AG04449 (cell line): ENCODE results near the gene ARHGEF11.

Source experiments
- CTCF ChIA-PET: fragments of 350-600 bp; formaldehyde crosslinking; extraction: SDS; loops from one replicate; lab custom pipeline; 2021; ENCODE audit warnings: antibody characterized with exemption; lab: Yijun Ruan, JAX
- POLR2A ChIA-PET: fragments of 400-600, 350-600 bp; formaldehyde crosslinking; extraction: SDS; loops from one replicate; lab custom pipeline; 2020; ENCODE audit warnings: antibody characterized with exemption, inconsistent platforms; lab: Yijun Ruan, JAX
- DNase-seq: peaks from one replicate; pipeline ENCODE4 v3.0.0-alpha.2; 2010; ENCODE audit warnings: low read depth, low spot score
- H3K4me3 ChIP-seq: 2 replicates; pipeline ENCODE4 v1.5.1; 2011; ENCODE audit warnings: low read depth, mild to moderate bottlenecking, control low read depth, low read length
- CTCF ChIP-seq: IDR thresholded peaks from one replicate; pipeline ENCODE4 v1.5.1; 2011; ENCODE audit warnings: mild to moderate bottlenecking, moderate library complexity, low read length, control low read depth, inconsistent platforms; ENCODE audit not compliant: insufficient read depth; ENCODE audit errors: missing control alignments

Gene ARHGEF11

GRCh38 chr1:157004806-157005205 is 40.7 kb downstream of the ARHGEF11 start:
- no peak for DNase-seq
- ChIA-PET POLR2A (no interaction called here), CTCF (interaction anchor here (1.1 to 1.5 kb wide), 2 partner anchors 70 to 85 kb away, joined by 3 to 4 read pairs; no protein-coding TSS in a partner anchor)
- no peak for TF ChIP-seq CTCF
- no peak overlapping the region for H3K4me3 ChIP-seq

- TF ChIP-seq CTCF = no peak
- POLR2A ChIA-PET = no interaction called here
- no peak overlapping the region for H3K4me3 ChIP-seq
- CTCF ChIA-PET = interaction anchor here (1.1 to 1.5 kb wide), 2 partner anchors 70 to 86 kb away, joined by 3 to 4 read pairs; no protein-coding TSS in a partner anchor
- DNase-seq = no peak
Observed at GRCh38 chr1:157004327-157004726, 41.2 kb downstream of the ARHGEF11 start.

GRCh38 chr1:157001304-157001703 is 44.2 kb downstream of the ARHGEF11 start:
- no peak for TF ChIP-seq CTCF
- DNase-seq = no peak
- ChIA-PET POLR2A (no interaction called here), CTCF (interaction anchor here (0.7 kb wide), 1 partner anchor 40 kb away, joined by 3 read pairs; no protein-coding TSS in a partner anchor)
- H3K4me3 ChIP-seq = no peak overlapping the region

- DNase-seq = no peak
- TF ChIP-seq CTCF = no peak
- POLR2A ChIA-PET = no interaction called here
- H3K4me3 ChIP-seq = no peak overlapping the region
- CTCF ChIA-PET = interaction anchor here (0.7 kb wide), 1 partner anchor 41 kb away, joined by 3 read pairs; no protein-coding TSS in a partner anchor
Observed at GRCh38 chr1:157000686-157001085, 44.9 kb downstream of the ARHGEF11 start.

- no peak overlapping the region for H3K4me3 ChIP-seq
- no peak for TF ChIP-seq CTCF
- ChIA-PET POLR2A (no interaction called here), CTCF (no interaction called here)
- no peak for DNase-seq
Observed at GRCh38 chr1:156999596-157000320, 45.8 kb downstream of the ARHGEF11 start.

- ChIA-PET CTCF (interaction anchor here (1.1 kb wide), 1 partner anchor 75 kb away, joined by 3 read pairs; no protein-coding TSS in a partner anchor), POLR2A (no interaction called here)
- DNase-seq = no peak
- TF ChIP-seq CTCF = no peak
- H3K4me3 ChIP-seq = no peak overlapping the region
Observed at GRCh38 chr1:156998840-156999500, 46.6 kb downstream of the ARHGEF11 start.
